Right hindlimb (tissue), 1 donor: ENCODE results near the gene PCDHA8.
"Not testable (repeated sequence)": the region's sequence is repeated elsewhere in the genome, so short reads cannot be mapped to it uniquely, and the experiment has no call there.

Experiments
- DNase-seq: peaks from one replicate; pipeline ENCODE4 v3.0.0-alpha.2; 2018

The PCDHA8 gene, protein sequence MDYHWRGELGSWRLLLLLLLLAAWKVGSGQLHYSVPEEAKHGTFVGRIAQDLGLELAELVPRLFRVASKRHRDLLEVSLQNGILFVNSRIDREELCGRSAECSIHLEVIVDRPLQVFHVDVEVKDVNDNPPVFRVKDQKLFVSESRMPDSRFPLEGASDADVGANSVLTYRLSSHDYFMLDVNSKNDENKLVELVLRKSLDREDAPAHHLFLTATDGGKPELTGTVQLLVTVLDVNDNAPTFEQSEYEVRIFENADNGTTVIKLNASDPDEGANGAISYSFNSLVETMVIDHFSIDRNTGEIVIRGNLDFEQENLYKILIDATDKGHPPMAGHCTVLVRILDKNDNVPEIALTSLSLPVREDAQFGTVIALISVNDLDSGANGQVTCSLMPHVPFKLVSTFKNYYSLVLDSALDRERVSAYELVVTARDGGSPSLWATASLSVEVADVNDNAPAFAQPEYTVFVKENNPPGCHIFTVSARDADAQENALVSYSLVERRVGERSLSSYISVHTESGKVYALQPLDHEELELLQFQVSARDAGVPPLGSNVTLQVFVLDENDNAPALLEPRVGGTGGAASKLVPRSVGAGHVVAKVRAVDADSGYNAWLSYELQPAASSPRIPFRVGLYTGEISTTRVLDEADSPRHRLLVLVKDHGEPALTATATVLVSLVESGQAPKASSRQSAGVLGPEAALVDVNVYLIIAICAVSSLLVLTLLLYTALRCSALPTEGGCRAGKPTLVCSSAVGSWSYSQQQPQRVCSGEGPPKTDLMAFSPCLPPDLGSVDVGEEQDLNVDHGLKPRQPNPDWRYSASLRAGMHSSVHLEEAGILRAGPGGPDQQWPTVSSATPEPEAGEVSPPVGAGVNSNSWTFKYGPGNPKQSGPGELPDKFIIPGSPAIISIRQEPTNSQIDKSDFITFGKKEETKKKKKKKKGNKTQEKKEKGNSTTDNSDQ

DNA sequence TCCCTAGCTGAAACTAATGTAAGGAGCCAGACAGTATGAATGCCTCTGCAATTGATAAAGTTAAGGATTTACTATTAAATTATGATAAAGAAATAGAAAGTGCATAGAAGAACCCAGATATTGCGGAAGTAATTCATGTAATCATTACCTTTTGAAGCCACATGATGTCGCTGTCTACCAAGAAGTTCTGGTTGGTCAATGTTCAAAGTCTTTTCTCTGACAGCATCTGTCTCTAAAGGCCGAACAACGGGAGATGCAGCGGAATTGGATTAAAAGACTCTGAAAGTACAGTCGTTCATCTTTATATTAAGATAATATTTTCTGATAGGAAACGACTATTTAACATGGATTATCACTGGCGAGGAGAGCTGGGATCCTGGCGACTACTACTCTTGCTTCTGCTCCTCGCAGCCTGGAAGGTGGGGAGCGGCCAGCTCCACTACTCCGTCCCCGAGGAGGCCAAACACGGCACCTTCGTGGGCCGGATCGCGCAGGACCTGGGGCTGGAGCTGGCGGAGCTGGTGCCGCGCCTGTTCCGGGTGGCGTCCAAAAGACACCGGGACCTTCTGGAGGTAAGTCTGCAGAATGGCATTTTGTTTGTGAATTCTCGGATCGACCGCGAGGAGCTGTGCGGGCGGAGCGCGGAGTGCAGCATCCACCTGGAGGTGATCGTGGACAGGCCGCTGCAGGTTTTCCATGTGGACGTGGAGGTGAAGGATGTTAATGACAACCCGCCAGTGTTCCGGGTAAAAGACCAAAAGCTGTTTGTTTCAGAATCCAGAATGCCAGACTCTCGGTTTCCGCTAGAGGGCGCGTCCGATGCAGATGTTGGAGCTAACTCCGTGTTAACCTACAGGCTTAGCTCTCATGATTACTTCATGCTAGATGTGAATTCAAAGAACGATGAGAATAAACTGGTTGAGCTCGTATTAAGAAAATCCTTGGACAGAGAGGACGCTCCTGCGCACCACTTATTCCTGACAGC is at the start of gene PCDHA8:
Gene PCDHA8, plus strand, starts transcription at position 210 of the 985 bp plus-strand sequence. Its CDS starts 135 bp downstream, at position 345.
- DNase-seq, result no peak

DNA sequence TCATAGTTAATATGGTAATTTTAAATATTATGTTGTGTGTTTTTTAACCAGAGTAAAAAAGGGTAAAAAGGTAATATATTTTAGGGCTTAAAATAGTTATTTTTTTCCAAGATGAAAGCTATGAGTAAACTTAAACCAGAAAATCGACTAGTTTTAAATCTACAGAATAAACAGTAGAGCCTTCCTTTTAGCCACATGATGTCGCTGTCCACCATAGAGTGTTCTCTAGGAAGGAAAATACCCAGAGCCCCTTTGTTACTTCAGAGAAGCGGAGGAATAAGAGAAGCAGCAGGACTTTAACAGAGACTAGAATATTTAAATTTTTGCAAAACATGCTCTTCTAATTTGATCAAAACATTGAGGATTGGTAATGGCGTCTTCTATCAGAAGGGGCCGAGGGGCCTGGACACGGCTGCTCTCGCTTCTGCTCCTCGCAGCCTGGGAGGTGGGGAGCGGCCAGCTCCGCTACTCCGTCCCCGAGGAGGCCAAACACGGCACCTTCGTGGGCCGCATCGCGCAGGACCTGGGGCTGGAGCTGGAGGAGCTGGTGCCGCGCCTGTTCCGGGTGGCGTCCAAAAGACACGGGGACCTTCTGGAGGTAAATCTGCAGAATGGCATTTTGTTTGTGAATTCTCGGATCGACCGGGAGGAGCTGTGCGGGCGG is 46.3 kb upstream of the PCDHA8 start, which contains the start of gene PCDHA2:
Gene PCDHA2, plus strand, starts transcription at position 258 of the 664 bp plus-strand sequence.
- no peak for DNase-seq

GRCh38 chr5:140795259-140795641 is 45.7 kb upstream of the PCDHA8 start:
- no peak for DNase-seq

GRCh38 chr5:140796072-140796717 is 44.8 kb upstream of the PCDHA8 start:
- not testable (repeated sequence) for DNase-seq

GRCh38 chr5:140796718-140797095 is 44.3 kb upstream of the PCDHA8 start:
- DNase-seq, result no peak

- DNase-seq, result no peak
Measured at GRCh38 chr5:140800816-140801493, 40.0 kb upstream of the PCDHA8 start, which contains the start of gene PCDHA3. Gene PCDHA3 (plus strand): TSS chr5:140801057.

GRCh38 chr5:140801494-140801841 is 39.5 kb upstream of the PCDHA8 start:
- DNase-seq, result no peak

GRCh38 chr5:140802381-140802780 is 38.6 kb upstream of the PCDHA8 start:
- not testable (repeated sequence) for DNase-seq

GRCh38 chr5:140802781-140803271 is 38.2 kb upstream of the PCDHA8 start:
- DNase-seq, result no peak

GRCh38 chr5:140806834-140807775 is 33.9 kb upstream of the PCDHA8 start, which contains the start of gene PCDHA4:
Gene PCDHA4 (plus strand): TSS chr5:140807068.
- DNase-seq, result no peak

GRCh38 chr5:140808241-140808888 is 32.6 kb upstream of the PCDHA8 start:
- DNase-seq, result not testable (repeated sequence)

DNA sequence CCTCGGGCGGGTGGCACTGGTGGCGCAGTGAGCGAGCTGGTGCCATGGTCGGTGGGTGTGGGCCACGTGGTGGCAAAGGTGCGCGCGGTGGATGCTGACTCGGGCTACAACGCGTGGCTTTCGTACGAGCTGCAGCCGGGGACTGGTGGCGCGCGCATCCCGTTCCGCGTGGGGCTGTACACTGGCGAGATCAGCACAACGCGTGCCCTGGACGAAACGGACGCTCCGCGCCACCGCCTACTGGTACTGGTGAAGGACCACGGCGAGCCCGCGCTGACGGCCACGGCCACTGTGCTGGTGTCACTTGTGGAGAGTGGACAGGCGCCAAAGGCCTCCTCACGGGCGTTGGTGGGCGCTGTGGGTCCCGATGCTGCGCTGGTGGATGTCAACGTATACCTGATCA is 32.1 kb upstream of the PCDHA8 start:
- no peak for DNase-seq

GRCh38 chr5:140821375-140822280 is 19.4 kb upstream of the PCDHA8 start, which contains the start of gene PCDHA5:
Gene PCDHA5 (plus strand): TSS chr5:140821613.
- DNase-seq, result no peak

GRCh38 chr5:140822281-140822629 is 18.7 kb upstream of the PCDHA8 start:
- DNase-seq, result no peak

DNA sequence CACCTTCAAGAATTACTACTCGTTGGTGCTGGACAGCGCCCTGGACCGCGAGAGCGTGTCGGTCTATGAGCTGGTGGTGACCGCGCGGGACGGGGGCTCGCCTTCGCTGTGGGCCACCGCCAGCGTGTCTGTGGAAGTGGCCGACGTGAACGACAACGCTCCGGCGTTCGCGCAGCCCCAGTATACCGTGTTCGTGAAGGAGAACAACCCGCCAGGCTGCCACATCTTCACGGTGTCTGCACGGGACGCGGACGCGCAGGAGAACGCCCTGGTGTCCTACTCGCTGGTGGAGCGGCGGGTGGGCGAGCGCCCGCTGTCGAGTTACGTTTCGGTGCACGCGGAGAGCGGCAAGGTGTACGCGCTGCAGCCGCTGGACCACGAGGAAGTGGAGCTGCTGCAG is 18.0 kb upstream of the PCDHA8 start:
- DNase-seq, result not testable (repeated sequence)

DNA sequence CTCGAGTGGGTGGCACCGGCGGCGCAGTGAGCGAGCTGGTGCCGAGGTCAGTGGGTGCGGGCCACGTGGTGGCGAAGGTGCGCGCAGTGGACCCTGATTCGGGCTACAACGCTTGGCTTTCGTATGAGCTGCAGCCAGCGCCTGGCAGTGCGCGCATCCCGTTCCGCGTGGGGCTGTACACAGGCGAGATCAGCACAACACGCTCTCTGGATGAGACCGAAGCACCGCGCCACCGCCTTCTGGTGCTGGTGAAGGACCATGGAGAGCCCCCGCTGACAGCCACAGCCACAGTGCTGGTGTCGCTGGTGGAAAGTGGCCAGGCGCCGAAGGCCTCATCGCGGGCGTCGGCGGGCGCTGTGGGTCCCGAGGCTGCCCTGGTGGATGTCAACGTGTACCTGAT is 17.5 kb upstream of the PCDHA8 start:
- DNase-seq, result no peak

GRCh38 chr5:140827704-140828361 is 13.2 kb upstream of the PCDHA8 start, which contains the start of gene PCDHA6:
Gene PCDHA6 (plus strand): TSS chr5:140827960. CDS start chr5:140828092, 132 bp downstream.
- DNase-seq, result no peak
